Ishikawa (cell line): ENCODE measurements around the gene TXNDC15.

Source experiments
- CEBPB ChIP-seq: IDR thresholded peaks from 2 replicates; pipeline ENCODE4 v1.6.1; 2012
- EGR1 ChIP-seq: IDR thresholded peaks from 2 replicates; pipeline ENCODE4 v1.6.1; 2012
- EP300 ChIP-seq: IDR thresholded peaks from 2 replicates; pipeline ENCODE4 v1.6.1; 2012; ENCODE audit warnings: borderline replicate concordance
- FOXM1 ChIP-seq: IDR thresholded peaks from 2 replicates; pipeline ENCODE4 v1.6.1; 2012; ENCODE audit warnings: low read depth, borderline replicate concordance
- MAX ChIP-seq: IDR thresholded peaks from 2 replicates; pipeline ENCODE4 v1.6.1; 2012
- NFIC ChIP-seq: IDR thresholded peaks from 2 replicates; pipeline ENCODE4 v1.6.1; 2012
- REST ChIP-seq: IDR thresholded peaks from 2 replicates; pipeline ENCODE4 v1.6.1; 2012; ENCODE audit warnings: low read depth, mild to moderate bottlenecking
- TAF1 ChIP-seq: IDR thresholded peaks from 2 replicates; pipeline ENCODE4 v1.6.1; 2012; ENCODE audit warnings: low read depth, mild to moderate bottlenecking
- TEAD4 ChIP-seq: IDR thresholded peaks from 2 replicates; pipeline ENCODE4 v1.6.1; 2012
- USF1 ChIP-seq: IDR thresholded peaks from 2 replicates; pipeline ENCODE4 v1.6.1; 2012
- YY1 ChIP-seq: IDR thresholded peaks from 2 replicates; pipeline ENCODE4 v1.6.1; 2012; ENCODE audit warnings: low read depth
- ZBTB7A ChIP-seq: IDR thresholded peaks from 2 replicates; pipeline ENCODE4 v1.6.1; 2012; ENCODE audit warnings: low read depth

GRCh38 chr5:134913254-134913653 lies 39.1 kb downstream of the TXNDC15 start:
- TF ChIP-seq EP300 = no peak
- no peak for TF ChIP-seq TEAD4
- no peak for TF ChIP-seq CEBPB
- TF ChIP-seq MAX = no peak
- TF ChIP-seq EGR1 = no peak
- no peak for TF ChIP-seq TAF1
- TF ChIP-seq NFIC = no peak
- no peak for TF ChIP-seq FOXM1
- no peak for TF ChIP-seq USF1
- TF ChIP-seq REST = no peak
- no peak for TF ChIP-seq YY1
- TF ChIP-seq ZBTB7A = no peak
